ENCODE results near the gene AFM. TPM values are rescaled to one million over a fixed set of nuclear protein-coding genes. Genes with fewer than 3 reads are reported as not detected.

AFM gene
- total and polyA plus RNA-seq, 7 donors: not detected

Small RNA genes lying within 50 kb of the gene (small RNA-seq; reads per million reads assigned to genes)
- 0 reads per million in 3 donors for gene AC074250.1

Other genes with a start within 250 kb of the AFM start
- 10 to 100 TPM; 41.1 to 55.1 (median 44.5) TPM for gene ANKRD17, start 222.9 kb upstream of the AFM start, total RNA-seq
- 10 to 100 TPM in 1 of 3 donors, 1 to 10 TPM in 2; 6.0 to 15.9 (median 7.6) TPM for gene ANKRD17, start 222.9 kb upstream of the AFM start, polyA plus RNA-seq
- gene ALB, start 77.5 kb upstream of the AFM start, total RNA-seq: not detected
- under 1 TPM in 1 of 3 donors, not detected in 2; 0.96 TPM for gene ALB, start 77.5 kb upstream of the AFM start, polyA plus RNA-seq
- not detected for gene AFP, start 45.5 kb upstream of the AFM start, total RNA-seq
- gene AFP, start 45.5 kb upstream of the AFM start, polyA plus RNA-seq: not detected
- under 1 TPM in 3 of 4 donors, not detected in 1; under 0.01 to 0.41 (median 0.36) TPM for gene RASSF6, start 138.7 kb downstream of the AFM start, total RNA-seq
- gene RASSF6, start 138.7 kb downstream of the AFM start, polyA plus RNA-seq: 10 to 100 TPM in 2 of 3 donors, 1 to 10 TPM in 1; 6.6 to 30.1 (median 20.4) TPM

Data from sigmoid colon (tissue), 7 donors.